Keratinocyte (primary cell): ENCODE data around the gene GABRD.

ENCODE experiments used
- CTCF ChIP-seq, 3 experiments: IDR thresholded peaks in 1 of 3; conservative IDR thresholded peaks in 1 of 3; optimal IDR thresholded peaks in 1 of 3; 2 replicates in 2 of 3; 3 replicates in 1 of 3; pipeline versions ENCODE3 to v1.5.1; 2011; ENCODE audit warnings: low read length in 3 of 3, mild to moderate bottlenecking in 3 of 3, moderate library complexity in 2 of 3, control low read depth in 1 of 3, inconsistent platforms in 1 of 3; ENCODE audit not compliant: insufficient read depth in 2 of 3; ENCODE audit errors: extremely low read depth in 1 of 3
- EZH2 ChIP-seq: IDR thresholded peaks from one replicate; pipeline ENCODE4 v1.6.1; 2012; ENCODE audit warnings: inconsistent platforms, mild to moderate bottlenecking, low read length, moderate library complexity

- no peak for TF ChIP-seq CTCF (optimal IDR thresholded peaks at IDR 0.05 in 1 of 3, IDR thresholded peaks at IDR 0.05 in 1 of 3, conservative IDR thresholded peaks at IDR 0.05 in 1 of 3; ENCODE audit: extremely low read depth in 1 of 3, insufficient read depth in 2 of 3, low read length in 3 of 3)
- no peak for TF ChIP-seq EZH2
These were observed 14.3 kb upstream of the GABRD start for GRCh38 chr1:2004856-2005255.
